Osteoblast (primary cell): Measurements from ENCODE around the gene GPX3. TPM values are rescaled to one million over a fixed set of nuclear protein-coding genes. Genes with fewer than 3 reads are reported as not detected.

ENCODE experiments used
- DNase-seq: peaks from one replicate; pipeline ENCODE4 v3.0.0; 2011; ENCODE audit warnings: low spot score, mixed read lengths; ENCODE audit not compliant: insufficient read length; ENCODE audit errors: missing footprints
- H2AFZ ChIP-seq: 2 replicates; pipeline ENCODE4 v1.6.0; 2011; ENCODE audit warnings: mild to moderate bottlenecking, low read length
- H3K27ac ChIP-seq: 2 replicates; pipeline ENCODE4 v1.5.1; 2011; ENCODE audit warnings: mild to moderate bottlenecking, low read depth, low read length, moderate library complexity
- H3K27me3 ChIP-seq: 2 replicates; pipeline ENCODE4 v1.6.0; 2012; ENCODE audit warnings: mild to moderate bottlenecking, control low read depth, inconsistent platforms, low read length, moderate library complexity; ENCODE audit not compliant: insufficient read depth
- H3K36me3 ChIP-seq: 2 replicates; pipeline ENCODE4 v1.5.1; 2011; ENCODE audit warnings: mild to moderate bottlenecking, low read length, control low read depth, moderate library complexity; ENCODE audit not compliant: insufficient read depth
- H3K4me1 ChIP-seq: 2 replicates; pipeline ENCODE4 v1.5.1; 2011; ENCODE audit warnings: mild to moderate bottlenecking, low read length, control low read depth, moderate library complexity; ENCODE audit not compliant: insufficient read depth
- H3K4me2 ChIP-seq: 2 replicates; pipeline ENCODE4 v1.6.0; 2011; ENCODE audit warnings: mild to moderate bottlenecking, low read length; ENCODE audit not compliant: insufficient read depth
- H3K4me3 ChIP-seq: fragments of 200-600 bp; sonication (generic); 3 replicates; pipeline ENCODE4 v1.5.1; 2012; ENCODE audit warnings: mild to moderate bottlenecking, low read length, inconsistent platforms; ENCODE audit not compliant: insufficient read depth
- H3K79me2 ChIP-seq: 2 replicates; pipeline ENCODE4 v1.6.0; 2012; ENCODE audit warnings: mild to moderate bottlenecking, low read length, control low read depth, inconsistent platforms; ENCODE audit not compliant: insufficient read depth
- H3K9me3 ChIP-seq: 2 replicates; pipeline ENCODE4 v1.5.1; 2011; ENCODE audit warnings: low read depth, low read length, control low read depth
- H4K20me1 ChIP-seq: 2 replicates; pipeline ENCODE4 v1.6.0; 2012; ENCODE audit warnings: mild to moderate bottlenecking, low read length, control low read depth; ENCODE audit not compliant: insufficient read depth
- CTCF ChIP-seq: IDR thresholded peaks from 2 replicates; pipeline ENCODE4 v1.5.1; 2011; ENCODE audit warnings: mild to moderate bottlenecking, low read depth, low read length, moderate library complexity; ENCODE audit errors: extremely low read depth
- total RNA-seq: library from RNA; depleted of rRNA; stranded (reverse); fragments of >200 nt; gene quantifications from 2 replicates; pipeline ENCODE4 v1.2.3, GENCODE V29; 2012

The GPX3 gene
- total RNA-seq, 1 donor: 9.8 TPM

- H4K20me1 ChIP-seq: no peaks in the 10 kb centered on the region
- H3K27me3 ChIP-seq: no peaks in the 10 kb centered on the region
- H3K4me2 ChIP-seq: no peak overlapping the region
- no peak overlapping the region for H3K27ac ChIP-seq
- H2AFZ ChIP-seq: no peak overlapping the region
- DNase-seq: no peak
- peaks cover 33% of the 10 kb centered on the region for H3K4me1 ChIP-seq
- H3K79me2 ChIP-seq: no peaks in the 10 kb centered on the region
- no peak for TF ChIP-seq CTCF
- peaks cover 16% of the 10 kb centered on the region for H3K36me3 ChIP-seq
- H3K9me3 ChIP-seq: no peaks in the 10 kb centered on the region
- no peak overlapping the region for H3K4me3 ChIP-seq
Observed at GRCh38 chr5:151026088-151026487, 5.7 kb downstream of the GPX3 start.

GRCh38 chr5:151026679-151027078 lies 6.3 kb downstream of the GPX3 start:
- peaks cover 30% of the 10 kb centered on the region for H3K4me1 ChIP-seq
- no peak overlapping the region for H3K27ac ChIP-seq
- no peaks in the 10 kb centered on the region for H3K79me2 ChIP-seq
- no peaks in the 10 kb centered on the region for H3K27me3 ChIP-seq
- no peaks in the 10 kb centered on the region for H4K20me1 ChIP-seq
- no peak overlapping the region for H3K4me2 ChIP-seq
- DNase-seq: no peak
- no peak overlapping the region for H2AFZ ChIP-seq
- H3K36me3 ChIP-seq: peaks cover 16% of the 10 kb centered on the region
- no peaks in the 10 kb centered on the region for H3K9me3 ChIP-seq
- TF ChIP-seq CTCF: no peak
- H3K4me3 ChIP-seq: no peak overlapping the region

- Histone ChIP-seq H3K79me2 (no peaks in the 10 kb centered on the region), H3K9me3 (no peaks in the 10 kb centered on the region), H3K27ac (no peak overlapping the region), H2AFZ (no peak overlapping the region), H3K4me2 (no peak overlapping the region), H3K4me3 (no peak overlapping the region), H3K36me3 (peaks cover 20% of the 10 kb centered on the region), H3K4me1 (peaks cover 19% of the 10 kb centered on the region), H4K20me1 (no peaks in the 10 kb centered on the region), H3K27me3 (no peaks in the 10 kb centered on the region)
- no peak for DNase-seq
- no peak for TF ChIP-seq CTCF
Observed at GRCh38 chr5:151027961-151028479, 7.6 kb downstream of the GPX3 start.

- DNase-seq: no peak
- H3K27me3 ChIP-seq: no peaks in the 10 kb centered on the region
- no peak overlapping the region for H3K4me2 ChIP-seq
- no peak overlapping the region for H2AFZ ChIP-seq
- no peak overlapping the region for H3K4me3 ChIP-seq
- no peak for TF ChIP-seq CTCF
- H3K36me3 ChIP-seq: peaks cover 22% of the 10 kb centered on the region
- H3K79me2 ChIP-seq: no peaks in the 10 kb centered on the region
- no peak overlapping the region for H3K27ac ChIP-seq
- no peaks in the 10 kb centered on the region for H3K9me3 ChIP-seq
- H3K4me1 ChIP-seq: peaks cover 12% of the 10 kb centered on the region
- H4K20me1 ChIP-seq: no peaks in the 10 kb centered on the region
Observed at GRCh38 chr5:151028717-151029116, 8.3 kb downstream of the GPX3 start.
